GM20000 (cell line): Measurements from ENCODE around the gene FKBP15.

Source experiments
- DNase-seq: peaks from one replicate; pipeline ENCODE4 v3.0.0; 2012; ENCODE audit warnings: low spot score
- CTCF ChIP-seq: IDR thresholded peaks from 2 replicates; pipeline ENCODE4 v1.5.1; 2012; ENCODE audit warnings: mild to moderate bottlenecking, control low read depth; ENCODE audit errors: extremely low read depth, missing control alignments

Gene FKBP15

GRCh38 chr9:113219969-113220368 is 1.1 kb downstream of the FKBP15 start:
- DNase-seq = peak; percentile 43

GRCh38 chr9:113219186-113219936 is 1.7 kb downstream of the FKBP15 start:
- TF ChIP-seq CTCF = no peak
- peak; percentile 35 for DNase-seq

More at GRCh38 chr9:113219969-113220368, 1.1 kb downstream of the FKBP15 start:
- TF ChIP-seq CTCF = no peak

GRCh38 chr9:113216406-113216805 is 4.7 kb downstream of the FKBP15 start:
- TF ChIP-seq CTCF = no peak
- no peak for DNase-seq

GRCh38 chr9:113215132-113215531 is 5.9 kb downstream of the FKBP15 start:
- TF ChIP-seq CTCF = no peak
- DNase-seq = no peak

GRCh38 chr9:113210815-113211214 is 10.3 kb downstream of the FKBP15 start:
- DNase-seq = no peak
- no peak for TF ChIP-seq CTCF

GRCh38 chr9:113205861-113206260 is 15.2 kb downstream of the FKBP15 start:
- no peak for DNase-seq

More at GRCh38 chr9:113205861-113206260, 15.2 kb downstream of the FKBP15 start:
- TF ChIP-seq CTCF = no peak
